ENCODE measurements around the gene BARX1.

Gene BARX1, protein sequence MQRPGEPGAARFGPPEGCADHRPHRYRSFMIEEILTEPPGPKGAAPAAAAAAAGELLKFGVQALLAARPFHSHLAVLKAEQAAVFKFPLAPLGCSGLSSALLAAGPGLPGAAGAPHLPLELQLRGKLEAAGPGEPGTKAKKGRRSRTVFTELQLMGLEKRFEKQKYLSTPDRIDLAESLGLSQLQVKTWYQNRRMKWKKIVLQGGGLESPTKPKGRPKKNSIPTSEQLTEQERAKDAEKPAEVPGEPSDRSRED

DNA sequence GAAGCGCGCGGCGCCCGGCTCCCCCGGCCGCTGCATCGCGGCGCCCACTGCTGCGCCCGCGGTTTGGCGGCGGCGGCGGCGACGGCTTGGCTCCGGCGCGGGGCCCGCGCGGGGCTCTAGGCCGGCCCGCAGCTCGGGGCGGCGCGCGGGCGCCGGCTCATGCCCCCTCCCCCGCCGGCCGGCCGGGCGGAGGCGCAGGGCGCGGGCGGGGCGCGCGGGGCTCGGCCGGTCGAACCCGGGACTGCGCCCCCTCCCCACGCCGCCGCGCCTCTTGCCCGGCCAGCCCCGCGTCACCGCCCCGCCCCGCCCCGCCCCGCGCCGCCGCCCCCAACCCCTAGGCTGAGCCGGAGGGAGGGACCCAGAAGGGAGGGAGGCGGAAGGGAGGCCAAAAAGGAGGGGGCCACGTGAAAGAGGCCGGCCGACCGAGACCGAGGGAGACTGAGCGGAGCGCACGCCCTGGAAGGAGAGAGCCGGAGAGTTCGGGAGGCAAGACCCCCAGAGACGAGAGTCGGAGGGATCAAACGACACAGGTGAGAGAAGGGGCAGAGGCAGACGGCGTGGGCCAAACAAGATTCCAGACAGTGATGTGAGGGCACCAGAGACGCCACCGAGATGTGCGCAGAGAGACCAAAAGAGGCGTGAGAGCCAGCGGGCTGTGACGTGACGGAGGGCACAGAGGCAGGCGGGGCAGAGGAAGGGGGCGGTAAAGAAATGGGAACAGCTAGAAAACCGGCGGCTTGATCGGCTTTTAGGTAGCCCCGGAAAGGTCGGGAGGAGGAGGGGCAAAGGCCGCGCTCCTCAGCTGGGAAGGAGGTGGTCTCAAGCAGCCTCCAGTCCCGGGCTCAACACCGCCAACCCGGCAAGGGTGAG is at the start of gene BARX1:
TSS of gene BARX1 (minus strand) at position 245 of the 870 bp plus-strand sequence. CDS start at position 36, 209 bp downstream.
- Histone ChIP-seq H3K27ac (no peak within 1 kb of the TSS), H2AFZ (ENCODE audit: low read depth) (peak within 1 kb of the TSS; percentile 57; the same call in 1 of the 2 replicates), H3K36me3 (ENCODE audit: insufficient read depth) (no peaks in the 10 kb centered on the region), H4K20me1 (ENCODE audit: insufficient read depth) (no peaks in the 10 kb centered on the region), H3K27me3 (ENCODE audit: insufficient read depth, low read depth) (no peaks in the 10 kb centered on the region; the same call in 1 of the 2 replicates), H3K4me2 (no peak within 1 kb of the TSS), H3K9ac (no peak within 1 kb of the TSS), H3K79me2 (ENCODE audit: insufficient read depth, low read depth) (no peaks in the 10 kb centered on the region), H3K4me1 (ENCODE audit: low read depth, poor library complexity, severe bottlenecking) (no peaks in the 10 kb centered on the region), H3K4me3 (IDR thresholded peaks at IDR 0.05; ENCODE audit: insufficient read depth, low read depth, low read length) (no peak within 1 kb of the TSS)
- no peak for TF ChIP-seq CTCF (conservative IDR thresholded peaks at IDR 0.05; ENCODE audit: low read depth, low read length)

DNA sequence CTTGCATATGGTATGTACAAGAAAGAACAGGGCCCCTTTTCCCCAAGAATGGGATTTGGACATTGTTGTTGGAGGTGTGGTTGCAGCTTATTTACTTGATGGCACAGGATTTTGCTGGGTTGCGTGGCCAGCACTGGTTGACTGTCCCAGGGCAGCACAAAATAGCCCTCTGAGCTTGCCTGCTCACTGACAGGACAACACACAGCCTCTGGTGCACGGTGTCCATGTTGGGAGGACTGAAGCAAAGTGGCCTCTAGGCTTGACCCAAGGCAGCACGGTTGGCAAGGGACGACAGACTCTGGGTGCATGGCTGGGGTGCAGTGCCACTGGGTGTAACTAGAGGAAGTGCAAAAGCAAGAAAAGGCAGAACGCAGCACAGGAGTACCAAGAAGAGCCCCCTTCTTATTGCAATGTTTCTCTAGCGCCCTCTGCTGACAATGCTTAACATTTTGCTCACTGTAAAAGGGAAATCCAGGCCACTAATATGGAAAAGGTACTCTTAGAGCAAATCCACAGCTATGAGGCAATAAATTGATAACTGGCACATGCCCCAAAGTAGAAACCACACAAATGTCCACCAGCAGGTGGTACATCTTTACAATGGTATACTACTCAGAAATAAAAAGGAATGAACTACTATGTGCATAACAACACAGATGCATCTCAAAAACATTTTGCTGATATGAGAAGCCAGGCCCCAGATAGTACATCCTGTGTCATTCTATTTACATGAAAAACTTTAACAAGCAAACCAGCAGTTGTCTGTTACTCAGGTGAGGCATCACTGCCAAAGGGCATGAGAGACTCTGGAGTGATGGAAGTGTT is 47.4 kb upstream of the BARX1 start:
- Histone ChIP-seq H3K79me2 (ENCODE audit: insufficient read depth, low read depth) (no peaks in the 10 kb centered on the region), H3K4me2 (no peak overlapping the region), H4K20me1 (ENCODE audit: insufficient read depth) (no peaks in the 10 kb centered on the region), H3K9ac (no peak overlapping the region), H3K27me3 (ENCODE audit: insufficient read depth, low read depth) (no peaks in the 10 kb centered on the region), H3K4me1 (ENCODE audit: low read depth, poor library complexity, severe bottlenecking) (no peaks in the 10 kb centered on the region), H3K36me3 (ENCODE audit: insufficient read depth) (no peaks in the 10 kb centered on the region), H3K4me3 (IDR thresholded peaks at IDR 0.05; ENCODE audit: insufficient read depth, low read depth, low read length) (no peak overlapping the region), H3K27ac (no peak overlapping the region), H2AFZ (ENCODE audit: low read depth) (no peak overlapping the region)
- peak; percentile 76 for TF ChIP-seq CTCF (conservative IDR thresholded peaks at IDR 0.05; ENCODE audit: low read depth, low read length)

GRCh38 chr9:93996863-93997262 is 41.7 kb upstream of the BARX1 start:
- H2AFZ ChIP-seq (ENCODE audit: low read depth) = no peak overlapping the region
- no peaks in the 10 kb centered on the region for H3K36me3 ChIP-seq (ENCODE audit: insufficient read depth)
- H3K27ac ChIP-seq = no peak overlapping the region
- H3K4me3 ChIP-seq (IDR thresholded peaks at IDR 0.05; ENCODE audit: insufficient read depth, low read depth, low read length) = no peak overlapping the region
- no peak overlapping the region for H3K9ac ChIP-seq
- no peaks in the 10 kb centered on the region for H3K79me2 ChIP-seq (ENCODE audit: insufficient read depth, low read depth)
- no peaks in the 10 kb centered on the region for H3K4me1 ChIP-seq (ENCODE audit: low read depth, poor library complexity, severe bottlenecking)
- TF ChIP-seq CTCF (conservative IDR thresholded peaks at IDR 0.05; ENCODE audit: low read depth, low read length) = no peak
- no peaks in the 10 kb centered on the region for H3K27me3 ChIP-seq (ENCODE audit: insufficient read depth, low read depth)
- no peaks in the 10 kb centered on the region for H4K20me1 ChIP-seq (ENCODE audit: insufficient read depth)
- H3K4me2 ChIP-seq = no peak overlapping the region

GRCh38 chr9:93996367-93996766 is 41.2 kb upstream of the BARX1 start:
- Histone ChIP-seq H3K9ac (no peak overlapping the region), H2AFZ (ENCODE audit: low read depth) (no peak overlapping the region), H3K79me2 (ENCODE audit: insufficient read depth, low read depth) (no peaks in the 10 kb centered on the region), H3K36me3 (ENCODE audit: insufficient read depth) (no peaks in the 10 kb centered on the region), H3K4me3 (IDR thresholded peaks at IDR 0.05; ENCODE audit: insufficient read depth, low read depth, low read length) (no peak overlapping the region), H4K20me1 (ENCODE audit: insufficient read depth) (no peaks in the 10 kb centered on the region), H3K4me1 (ENCODE audit: low read depth, poor library complexity, severe bottlenecking) (no peaks in the 10 kb centered on the region), H3K4me2 (no peak overlapping the region), H3K27me3 (ENCODE audit: insufficient read depth, low read depth) (no peaks in the 10 kb centered on the region), H3K27ac (no peak overlapping the region)
- no peak for TF ChIP-seq CTCF (conservative IDR thresholded peaks at IDR 0.05; ENCODE audit: low read depth, low read length)
